Omental fat pad (tissue), 4 donors: Measurements from ENCODE around the gene JPH3. TPM values are rescaled to one million over a fixed set of nuclear protein-coding genes. Genes with fewer than 3 reads are reported as not detected.

Experiments
- ATAC-seq: fragments of 150-250 bp; one replicate; pipeline ENCODE4 v1.9.1; 2016; ENCODE audit warnings: mild to moderate bottlenecking, moderate library complexity; ENCODE audit not compliant: low FRiP score
- DNase-seq: peaks from one replicate; pipeline ENCODE4 v3.0.0-alpha.2; 2019; ENCODE audit warnings: low spot score
- CTCF ChIP-seq, 3 donors: fragments of 450-650 bp; IDR thresholded peaks; one replicate each; pipeline ENCODE4 v1.5.1; 2016 to 2017; ENCODE audit warnings: antibody characterized with exemption in 3 of 3, mild to moderate bottlenecking in 3 of 3, moderate library complexity in 2 of 3
- total RNA-seq, 4 donors: library from RNA; depleted of rRNA; stranded (reverse); fragments of >200 nt; gene quantifications; one replicate each; pipeline ENCODE4 v1.1.0, GENCODE V29; 2016

The JPH3 gene
- total RNA-seq, 4 donors from 2014 or later = 0.32 TPM; not detected in 3

GRCh38 chr16:87644186-87644585 is 41.9 kb downstream of the JPH3 start:
- DNase-seq (no peak), ATAC-seq (no peak)
- no peak for TF ChIP-seq CTCF (IDR thresholded peaks at IDR 0.05)

- no peak for ATAC-seq
Measured at GRCh38 chr16:87644596-87644995, 42.3 kb downstream of the JPH3 start.

GRCh38 chr16:87645802-87646201 is 43.5 kb downstream of the JPH3 start:
- TF ChIP-seq CTCF (IDR thresholded peaks at IDR 0.05) = no peak
- no peak for DNase-seq
- ATAC-seq = no peak

More at GRCh38 chr16:87644596-87644995, 42.3 kb downstream of the JPH3 start:
- no peak for TF ChIP-seq CTCF (IDR thresholded peaks at IDR 0.05)
- DNase-seq = no peak

- no peak for TF ChIP-seq CTCF (IDR thresholded peaks at IDR 0.05)
- ATAC-seq = no peak
- DNase-seq = no peak
Measured at GRCh38 chr16:87647431-87648185, 45.3 kb downstream of the JPH3 start.

GRCh38 chr16:87648236-87648635 is 45.9 kb downstream of the JPH3 start:
- TF ChIP-seq CTCF (IDR thresholded peaks at IDR 0.05) = no peak
- no peak for DNase-seq
- no peak for ATAC-seq

- TF ChIP-seq CTCF (IDR thresholded peaks at IDR 0.05) = no peak
- ATAC-seq = no peak
- no peak for DNase-seq
Measured at GRCh38 chr16:87648698-87649487, 46.6 kb downstream of the JPH3 start.
